GM18502 (cell line): ENCODE data around the gene HPS6.

Experiments used
- ATAC-seq: cut with Tn5 transposase; IDR thresholded peaks from one replicate; pipeline ENCODE4 v1.9.1; 2021; ENCODE audit warnings: mild to moderate bottlenecking; ENCODE audit not compliant: unreplicated experiment, poor library complexity

Gene HPS6

GRCh38 chr10:102115775-102116174 lies 50.6 kb downstream of the HPS6 start:
- ATAC-seq = no peak

DNA sequence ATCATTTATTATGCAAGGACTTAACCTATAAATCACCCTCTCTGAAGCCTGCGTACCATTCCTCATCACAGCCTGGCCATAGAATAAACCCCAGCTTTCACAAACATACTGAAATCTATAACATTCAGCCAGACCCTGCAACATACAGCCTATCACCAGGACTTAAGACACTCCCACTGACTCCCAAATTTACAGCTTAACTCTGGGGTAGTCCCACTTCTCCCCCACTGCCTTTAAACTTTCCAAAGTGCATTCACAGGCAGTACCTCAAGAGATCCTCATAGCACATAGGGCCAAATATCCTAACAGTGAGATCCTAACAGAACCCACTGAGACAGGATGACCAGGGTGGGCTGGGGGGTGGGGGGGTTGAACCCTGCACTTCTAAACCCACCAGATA lies 51.5 kb downstream of the HPS6 start:
- no peak for ATAC-seq
